Stimulated activated CD8-positive, alpha-beta memory T cell treated with anti-CD3 and anti-CD28 coated beads, Interleukin-12 subunit alpha, Interleukin-12 subunit beta, amount 100 ng/mL, for 24 hours (primary cell): ENCODE results near the gene PPFIA4.

ENCODE experiments used
- DNase-seq: peaks from one replicate; pipeline ENCODE4 v3.0.0-alpha.2; 2020; ENCODE audit errors: extremely low read depth

The PPFIA4 gene

DNA sequence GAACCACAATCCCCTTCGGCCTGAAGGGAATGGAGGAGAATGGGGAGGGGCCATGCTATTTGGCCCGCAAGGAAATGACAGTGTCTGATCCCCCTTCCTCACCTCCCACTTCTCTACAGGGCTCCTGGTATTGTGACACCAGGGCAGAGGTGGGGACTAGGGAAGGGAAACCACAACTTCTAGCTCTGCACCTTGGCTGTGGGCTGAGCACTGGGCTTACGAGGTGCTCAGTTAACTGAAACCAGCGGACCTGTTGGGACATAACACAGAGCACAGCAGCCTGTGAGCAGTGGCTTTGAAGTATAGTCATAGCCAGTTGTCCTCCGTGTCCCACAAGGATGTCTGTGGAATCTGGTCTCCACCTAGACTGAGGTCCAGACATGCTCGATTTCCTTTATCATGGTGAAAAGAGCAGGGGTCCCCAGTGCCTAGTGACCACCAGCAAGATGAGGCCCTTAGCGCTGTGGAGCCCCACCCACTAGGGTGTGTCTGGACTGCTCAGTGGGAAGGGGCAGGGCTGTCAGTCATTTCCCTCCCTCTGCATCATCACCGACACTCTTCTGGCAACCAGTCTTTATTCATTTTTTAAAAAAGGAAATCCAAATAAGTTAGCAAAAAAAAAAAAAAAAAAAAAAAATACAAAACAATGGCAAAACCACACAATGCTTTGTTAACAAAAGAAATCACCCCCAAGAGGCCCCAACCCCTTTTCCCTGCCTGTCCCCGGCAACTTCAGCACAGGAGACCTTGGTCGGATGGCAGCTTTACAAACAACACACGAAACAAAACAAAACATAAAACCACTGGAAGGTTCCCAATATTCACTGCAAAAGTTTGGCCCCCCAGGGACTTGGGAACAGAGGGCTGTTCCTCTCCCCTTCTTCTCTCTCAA lies 56.5 kb downstream of the PPFIA4 start:
- no peak for DNase-seq

DNA sequence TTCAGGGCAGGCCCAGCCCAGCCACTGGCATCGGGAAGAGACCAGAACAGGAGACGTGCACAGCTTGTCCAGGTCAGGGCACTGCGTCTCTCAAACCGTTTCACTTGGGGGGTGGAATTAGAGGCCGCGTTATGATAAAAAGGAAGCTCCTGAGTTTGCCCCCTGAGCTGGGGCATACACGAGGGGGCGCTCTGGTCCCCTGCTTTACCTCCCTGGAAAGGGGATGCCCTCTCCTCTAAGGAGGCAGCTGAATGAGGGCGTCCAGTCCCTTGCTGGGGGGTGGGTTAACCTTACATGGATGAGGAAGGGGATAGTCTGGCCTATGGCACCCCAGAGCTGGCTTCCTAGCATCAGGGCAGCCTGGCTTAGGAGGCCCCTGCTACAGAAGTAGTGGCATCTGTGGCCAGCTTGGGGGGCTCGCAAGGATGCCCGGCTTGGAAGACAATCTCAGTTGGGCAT lies 57.2 kb downstream of the PPFIA4 start:
- DNase-seq, result no peak

DNA sequence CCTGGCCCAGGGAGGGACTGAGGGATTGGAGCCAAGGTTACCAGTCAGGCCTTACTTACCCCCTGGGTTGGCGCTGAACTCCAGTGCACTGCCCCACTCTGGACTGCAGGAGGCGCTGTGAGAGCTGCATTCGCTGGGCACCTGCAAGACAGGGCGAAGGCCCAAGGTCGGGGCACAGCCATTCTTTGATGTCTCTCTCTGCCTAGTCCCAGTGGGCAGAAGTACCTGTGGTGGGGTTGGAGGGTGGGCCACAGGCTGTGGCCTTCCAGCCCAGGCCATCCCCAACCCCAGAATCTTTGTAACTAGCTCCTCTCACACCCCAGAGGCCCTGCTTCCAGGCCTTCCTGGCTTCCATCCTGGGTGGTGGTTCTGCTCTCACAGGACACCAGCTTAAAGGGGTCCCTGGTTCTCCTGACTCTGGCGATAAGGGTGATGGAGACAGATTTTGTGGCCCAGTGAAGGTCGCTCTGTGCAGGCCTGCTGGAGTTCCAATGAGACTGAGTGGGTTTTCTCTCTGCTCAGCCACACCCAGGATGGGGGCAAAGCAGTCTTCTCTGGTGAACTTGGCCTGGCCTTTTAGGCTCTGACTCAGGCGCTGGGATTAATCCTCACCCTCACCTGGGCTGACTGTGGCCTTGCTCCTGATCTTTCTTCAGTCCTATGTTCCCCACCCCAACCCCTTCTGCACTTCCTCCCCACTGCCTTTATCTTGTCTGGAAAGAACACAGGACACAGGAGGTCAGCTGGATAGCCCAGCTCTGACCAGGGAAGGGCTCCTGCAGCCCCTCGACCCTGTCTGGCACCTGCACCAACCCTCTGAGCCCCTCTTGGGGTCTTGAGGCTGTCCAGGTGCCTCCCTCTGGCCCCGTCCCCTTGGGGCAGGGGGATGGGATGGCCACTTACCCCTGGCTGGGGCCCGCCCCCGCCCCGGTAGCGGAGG lies 58.6 kb downstream of the PPFIA4 start:
- no peak for DNase-seq

DNA sequence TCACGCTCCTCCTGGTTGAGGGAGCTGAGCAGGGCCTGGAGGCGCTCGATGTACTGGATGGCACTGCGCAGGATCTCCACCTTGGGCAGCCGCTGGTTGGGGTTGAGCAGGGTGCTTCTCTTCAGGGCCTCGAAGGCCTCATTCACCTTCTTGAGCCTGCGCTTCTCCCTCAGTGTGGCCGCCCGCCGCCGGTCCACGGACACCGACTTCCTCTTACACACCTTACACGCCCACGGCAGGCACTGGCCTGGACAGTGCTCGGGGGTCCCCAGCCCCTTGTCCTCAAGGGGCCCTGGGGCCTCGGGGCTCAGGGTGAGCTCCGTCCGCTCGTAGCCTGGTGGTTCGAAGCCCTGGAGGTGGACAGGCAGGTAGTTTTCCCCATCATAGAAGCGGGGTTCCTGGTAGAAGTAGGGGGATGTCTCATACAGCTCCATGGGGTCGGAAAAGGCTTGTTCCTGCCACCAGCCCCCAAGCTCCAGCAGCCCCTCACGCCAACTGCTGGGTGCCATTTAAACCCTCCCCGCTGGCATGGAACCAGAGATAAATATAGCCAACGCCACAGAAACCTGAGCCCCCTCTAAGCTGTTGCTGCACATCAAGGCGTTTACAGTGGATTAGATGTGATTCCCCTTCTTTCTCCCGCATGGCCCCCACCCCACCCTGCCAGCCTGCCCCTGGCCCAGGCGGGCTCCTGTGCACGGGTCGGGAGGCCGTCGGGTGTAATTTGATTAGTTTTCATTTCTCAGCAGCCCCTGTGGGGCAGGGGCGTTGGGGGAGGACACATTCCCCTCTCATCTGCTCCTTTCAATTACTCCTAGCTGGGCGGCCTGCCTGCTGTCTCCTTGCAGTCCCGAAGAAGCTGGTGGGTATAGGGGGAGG lies 59.5 kb downstream of the PPFIA4 start, which contains the start of gene MYOG:
TSS of gene MYOG (minus strand) at position 485 of the 879 bp plus-strand sequence. CDS start at position 434, 51 bp downstream.
- no peak for DNase-seq

DNA sequence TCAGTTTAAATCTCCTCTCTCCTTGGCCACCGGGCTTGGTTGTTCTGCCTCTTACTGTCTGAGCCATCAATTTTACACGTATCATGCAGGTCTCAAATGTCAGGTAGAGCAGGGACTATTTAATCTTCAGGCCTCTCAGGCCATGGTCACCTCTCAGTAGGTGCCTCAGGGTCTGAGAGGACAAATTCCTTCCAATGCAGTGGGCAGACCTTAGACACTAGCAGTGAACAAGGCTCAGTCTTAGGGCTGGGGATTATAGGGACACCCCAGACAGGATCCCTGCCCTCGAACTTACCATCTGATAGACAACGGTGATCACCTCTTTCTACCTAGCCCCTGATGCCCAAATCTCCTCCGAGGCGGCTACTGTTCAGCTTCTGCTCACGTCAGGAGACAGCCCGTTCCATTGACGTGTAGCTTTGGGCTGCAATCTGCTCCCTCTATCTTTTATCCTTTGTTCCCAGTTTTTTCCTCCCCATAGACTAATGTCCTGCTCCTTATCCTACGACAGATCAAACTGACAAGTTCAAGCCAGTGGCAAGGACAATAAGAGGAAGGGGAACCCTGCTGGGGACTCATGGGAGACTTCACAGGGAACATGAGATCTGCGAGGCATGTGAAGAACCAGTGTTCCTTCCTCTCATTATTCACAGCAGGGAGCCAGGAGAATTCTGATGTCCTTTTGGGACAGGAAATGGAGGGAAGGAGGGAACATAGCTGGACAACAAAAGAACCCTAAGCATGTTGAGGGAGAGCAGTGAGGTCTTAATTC lies 60.9 kb downstream of the PPFIA4 start:
- no peak for DNase-seq

DNA sequence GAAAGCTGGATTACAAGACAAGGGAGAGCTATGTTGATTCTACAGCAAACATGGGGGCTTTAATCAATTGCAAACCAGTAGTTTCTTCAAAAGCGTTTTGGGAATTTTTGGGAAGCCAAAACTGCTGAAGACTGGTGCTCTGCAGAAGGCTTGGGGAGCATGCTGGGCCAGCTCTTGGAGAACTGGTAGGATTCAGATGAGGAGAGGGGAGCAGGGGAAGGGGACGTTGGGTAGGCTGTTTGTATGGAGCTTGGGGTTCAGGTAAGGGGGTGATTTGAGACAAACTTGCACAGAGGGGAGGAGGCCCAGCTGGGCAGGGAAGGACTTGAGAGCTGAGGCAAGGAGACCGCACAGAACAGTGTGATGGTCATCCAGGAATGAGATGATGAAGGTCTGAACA lies 62.1 kb downstream of the PPFIA4 start:
- no peak for DNase-seq

DNA sequence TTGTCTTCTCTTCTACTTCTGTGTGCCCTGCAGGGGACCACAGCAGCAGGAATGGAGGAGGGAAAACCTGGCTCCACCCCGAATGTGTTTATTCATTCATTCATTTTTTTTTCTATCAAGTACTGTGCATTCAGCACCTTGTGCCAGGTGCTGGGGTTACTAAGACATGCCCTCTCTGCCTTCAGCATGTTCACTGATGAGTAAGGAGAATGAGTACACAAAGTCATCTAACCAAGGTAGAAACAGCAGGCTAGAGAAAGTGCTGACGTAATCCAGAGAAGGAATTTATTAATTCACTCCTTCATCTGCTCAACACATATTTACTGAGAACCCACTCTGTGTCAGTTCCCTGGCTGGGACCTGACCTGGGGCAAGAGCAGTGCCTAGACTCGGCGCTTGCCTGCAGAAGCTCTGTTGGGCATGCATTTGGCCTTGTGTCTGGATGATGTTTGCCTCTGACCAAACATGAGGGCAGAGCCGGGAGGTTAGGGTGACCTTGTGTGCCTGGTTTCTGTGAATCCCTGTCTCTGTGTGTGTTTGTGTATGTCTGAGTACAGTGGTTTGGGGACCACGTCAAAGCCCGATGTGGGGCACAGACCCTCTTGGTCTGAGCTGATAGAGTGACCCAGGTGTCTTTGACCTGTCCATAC lies 62.8 kb downstream of the PPFIA4 start:
- no peak for DNase-seq

DNA sequence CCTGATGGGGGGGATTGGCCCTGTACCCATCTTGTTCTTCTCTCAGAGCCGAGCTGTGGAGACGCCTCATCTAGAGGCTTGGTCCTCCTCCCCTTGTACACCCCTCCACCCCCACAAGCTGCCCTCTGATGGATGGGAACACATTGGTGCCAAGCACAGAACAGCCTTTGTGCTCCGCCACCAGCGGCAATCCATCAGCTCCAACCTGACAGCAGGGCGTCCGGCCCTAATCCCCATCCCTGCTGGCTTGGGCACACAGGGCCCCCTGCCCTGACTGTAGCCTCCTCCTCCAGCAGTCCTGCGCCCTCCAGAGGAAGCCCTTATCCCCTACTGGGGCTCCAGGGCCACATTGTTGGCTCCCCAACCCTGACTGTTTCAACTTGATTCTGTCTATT lies 63.4 kb downstream of the PPFIA4 start:
- no peak for DNase-seq

DNA sequence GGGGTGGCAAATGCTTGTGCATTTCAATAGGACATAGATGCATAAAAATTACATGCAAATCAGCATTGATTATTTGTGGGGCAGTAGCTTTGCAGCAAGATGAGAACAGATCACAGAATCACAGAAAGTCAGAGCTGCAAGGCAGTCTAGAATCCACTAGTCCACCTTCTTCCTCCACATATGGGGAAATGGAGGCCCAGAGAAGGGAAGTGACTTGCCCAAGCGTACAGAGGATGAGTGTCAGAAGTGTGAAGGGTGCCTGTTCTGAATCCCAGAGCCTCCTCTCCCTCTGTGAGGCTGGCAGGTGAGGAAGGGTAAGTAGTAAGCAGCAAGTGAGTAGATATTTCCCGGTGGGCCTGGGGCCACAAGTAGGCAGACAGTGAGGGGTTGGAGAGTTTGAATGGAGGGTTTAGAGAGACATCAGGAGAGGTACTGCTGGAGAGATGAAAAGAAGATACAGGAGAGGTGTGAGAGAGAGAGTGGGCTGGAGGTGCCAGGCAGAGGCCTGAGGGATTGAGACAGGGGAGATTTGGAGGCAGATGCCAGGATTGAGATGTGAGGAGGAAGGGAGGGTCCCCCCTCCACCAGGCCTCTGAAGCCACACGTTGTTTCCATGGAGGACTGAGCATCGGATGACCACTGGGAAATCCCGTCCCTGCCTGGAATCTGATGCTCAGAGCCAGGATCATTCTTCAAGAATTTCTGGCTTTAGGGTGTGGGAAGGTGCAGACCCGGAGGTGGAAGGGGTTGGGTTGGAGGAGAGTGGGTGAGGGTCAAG lies 64.3 kb downstream of the PPFIA4 start:
- DNase-seq, result no peak

DNA sequence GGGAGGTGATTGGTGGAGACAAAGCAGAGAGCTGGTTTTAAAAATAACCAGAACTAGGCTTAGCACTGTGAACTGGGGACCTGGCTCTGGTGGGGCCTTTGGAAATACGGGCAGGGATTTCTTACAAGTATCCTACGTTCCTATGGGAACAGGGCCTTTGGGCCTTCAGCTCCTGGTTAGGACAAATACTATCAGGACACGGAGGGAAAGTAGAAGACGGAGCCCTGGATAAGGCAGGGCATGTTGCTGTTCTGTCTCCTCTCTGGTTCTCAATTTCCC lies 64.8 kb downstream of the PPFIA4 start:
- DNase-seq, result no peak

DNA sequence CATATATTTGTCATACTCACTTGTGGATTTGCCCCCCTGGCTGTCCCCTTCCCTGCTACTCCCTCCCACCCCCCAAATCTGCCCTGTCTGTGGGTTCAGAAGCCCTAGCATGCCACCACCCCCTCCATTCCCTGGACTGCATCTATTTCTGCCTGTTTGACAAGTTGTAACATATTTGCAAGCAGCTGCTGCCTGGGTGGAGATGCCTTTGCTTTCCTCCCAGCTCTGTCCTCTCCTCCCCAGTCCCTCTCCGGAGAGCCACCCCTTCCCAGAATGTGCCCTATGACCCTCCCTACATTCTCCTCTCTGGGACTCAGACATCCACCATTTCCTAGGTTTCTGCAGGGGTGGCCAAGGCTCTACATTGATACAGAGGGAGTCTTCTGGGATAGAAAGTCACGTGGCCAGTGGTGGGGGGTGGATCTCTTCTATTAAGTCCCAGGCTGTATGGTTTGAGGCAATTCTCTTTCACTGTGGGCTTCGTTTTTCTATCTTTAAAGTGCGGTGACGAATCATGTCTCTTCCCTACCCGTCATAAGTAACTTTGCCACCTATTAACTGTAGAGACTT lies 65.6 kb downstream of the PPFIA4 start:
- no peak for DNase-seq

DNA sequence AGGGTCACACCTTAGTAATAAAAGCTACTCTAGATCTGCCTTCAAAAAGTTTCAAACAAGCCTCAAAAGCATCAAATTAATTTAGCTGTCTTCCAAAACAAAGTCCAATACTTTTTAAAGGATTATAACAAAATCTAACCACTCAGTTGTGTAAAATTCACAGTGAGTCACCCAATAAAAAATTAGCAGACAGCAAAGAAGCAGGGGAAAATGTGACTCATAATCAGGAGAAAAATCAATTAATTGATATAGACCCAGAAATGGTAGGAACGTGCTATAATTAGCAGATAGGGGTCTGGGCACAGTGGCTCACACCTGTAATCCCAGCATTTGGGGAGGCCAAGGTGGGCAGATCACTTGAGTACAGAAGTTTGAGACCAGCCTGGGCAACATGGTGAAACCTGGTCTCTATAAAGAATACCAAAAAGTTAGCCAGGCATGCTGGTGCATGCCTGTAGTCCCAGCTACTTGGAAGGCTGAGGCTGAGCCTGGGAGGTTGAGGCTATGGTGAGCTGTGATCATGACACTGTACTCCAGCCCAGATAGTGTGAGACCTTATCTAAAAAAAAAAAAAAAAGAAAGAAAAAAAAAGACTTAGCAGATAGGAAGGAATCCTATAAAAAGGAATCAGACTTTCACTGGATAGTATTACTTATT lies 67.6 kb downstream of the PPFIA4 start:
- DNase-seq, result no peak

DNA sequence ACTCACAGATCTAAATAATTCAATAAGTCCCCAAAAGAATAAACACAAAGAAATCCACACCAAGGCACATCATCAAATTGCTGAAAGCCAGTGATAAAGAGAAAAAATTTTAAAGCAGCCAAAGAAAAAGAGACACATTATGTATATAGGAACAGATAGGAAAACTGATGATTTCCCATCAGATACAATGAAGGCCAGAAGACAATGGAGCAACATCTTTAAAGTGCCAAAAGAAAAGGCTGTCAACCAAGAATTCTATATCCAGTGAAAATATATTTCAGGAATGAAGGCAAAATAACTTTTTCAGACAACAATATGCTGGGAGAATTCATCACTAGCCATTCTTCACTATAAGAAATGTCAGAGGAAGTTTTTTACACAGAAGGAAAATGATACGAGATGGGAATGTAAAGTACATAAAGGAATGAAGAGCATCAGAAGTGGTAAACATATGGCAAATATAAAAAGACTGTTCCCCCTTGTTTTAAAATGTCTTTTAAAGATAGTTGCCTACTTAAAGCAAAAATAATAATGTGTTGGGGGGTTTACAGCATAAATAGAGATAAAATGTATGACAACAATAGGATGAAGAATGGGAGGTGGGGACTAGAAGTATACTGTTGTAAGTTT lies 68.9 kb downstream of the PPFIA4 start:
- DNase-seq, result no peak

DNA sequence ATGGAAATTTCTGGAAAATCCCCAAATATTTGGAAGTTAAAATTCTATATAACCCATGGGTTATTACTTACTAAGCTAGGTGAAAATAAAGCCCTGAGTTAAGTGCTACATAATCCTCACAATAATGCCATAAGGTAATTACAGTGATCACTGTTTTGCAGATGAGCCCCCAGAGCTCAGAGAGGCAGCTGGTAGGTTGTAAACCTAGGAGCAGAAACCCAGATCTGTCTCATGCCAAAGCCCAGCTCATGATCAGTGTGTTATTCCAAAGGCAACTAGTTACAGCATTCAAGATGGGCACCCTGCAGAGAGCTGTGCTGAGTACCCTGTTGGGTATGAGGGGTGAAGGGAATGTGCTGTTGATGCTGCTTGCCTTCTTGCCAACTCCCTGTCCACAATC lies 70.3 kb downstream of the PPFIA4 start:
- no peak for DNase-seq

DNA sequence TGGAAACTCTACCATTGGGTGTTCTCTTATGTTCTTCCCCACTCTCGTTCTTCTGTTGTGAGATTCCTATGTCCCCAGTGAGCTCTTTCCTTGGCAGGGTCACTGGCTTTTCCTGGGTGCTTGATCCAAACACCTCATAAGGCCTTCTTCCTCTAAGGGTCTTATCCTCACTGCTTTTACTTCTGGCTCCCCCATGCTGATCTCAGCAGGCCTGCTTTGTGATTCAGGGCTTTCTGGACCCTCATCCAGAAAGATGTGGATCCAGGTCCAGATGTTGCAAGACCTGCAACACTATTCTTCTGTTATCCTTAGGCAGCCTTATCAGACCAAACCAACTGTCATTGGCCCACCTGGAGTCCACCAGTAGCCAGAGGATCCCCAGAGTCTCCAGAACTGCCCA lies 70.7 kb downstream of the PPFIA4 start:
- no peak for DNase-seq

DNA sequence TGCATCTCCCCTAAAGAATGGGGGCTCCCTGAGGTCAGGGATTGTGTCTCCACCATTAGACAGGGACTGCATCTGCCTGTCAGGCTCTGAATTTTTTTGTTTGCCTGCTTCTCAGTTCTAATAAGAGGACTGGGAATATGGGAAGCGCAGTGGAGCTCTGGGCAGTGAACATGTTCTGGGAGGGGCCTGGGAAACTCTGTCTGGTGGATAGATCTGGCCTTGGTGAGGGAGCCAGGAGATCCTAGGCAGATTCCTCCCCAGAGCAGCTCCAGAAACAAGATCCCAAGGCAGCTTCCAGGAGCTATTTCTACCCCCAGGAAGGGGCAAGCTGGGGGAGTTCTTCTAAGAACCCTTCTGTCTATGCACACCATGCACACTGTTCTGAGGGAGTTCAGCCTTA lies 72.2 kb downstream of the PPFIA4 start:
- no peak for DNase-seq

DNA sequence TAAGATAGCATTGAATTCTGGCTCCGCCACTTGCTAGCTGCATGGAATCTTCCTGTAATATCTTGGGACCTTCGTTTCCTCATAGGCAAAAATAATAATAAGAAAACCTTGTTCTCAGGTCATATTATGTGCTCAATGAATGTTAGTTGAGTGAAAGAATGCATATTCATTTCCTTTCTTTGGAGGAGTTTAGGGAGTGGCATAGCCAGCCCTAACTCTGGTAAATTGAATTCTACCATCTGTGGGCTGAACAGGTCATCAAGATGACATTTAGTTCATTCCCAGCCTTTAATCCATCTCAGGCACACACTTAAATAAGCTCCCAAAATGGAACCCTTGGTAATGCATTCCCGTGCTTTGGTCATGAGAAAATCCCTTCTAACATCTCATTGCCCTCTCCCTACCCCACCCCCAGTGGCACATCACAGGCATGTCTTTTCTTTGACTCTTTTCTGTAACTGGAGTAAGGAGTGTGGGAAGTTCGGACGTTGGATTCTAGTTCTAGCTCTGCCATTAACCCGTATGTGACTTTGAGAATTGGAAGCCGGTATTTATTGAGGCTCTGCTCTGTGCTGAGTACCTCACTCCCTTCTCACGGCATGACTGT lies 72.7 kb downstream of the PPFIA4 start:
- no peak for DNase-seq
